Neuronal stem cell (in vitro differentiated cells): ENCODE results near the gene SYT15B.
"Not testable (repeated sequence)": the region's sequence is repeated elsewhere in the genome, so short reads cannot be mapped to it uniquely, and the experiment has no call there.

Experiments
- DNase-seq: peaks from one replicate; pipeline ENCODE4 v3.0.0-alpha.2; 2013; ENCODE audit warnings: low spot score
- H2AFZ ChIP-seq: one replicate; pipeline ENCODE4 v1.6.1; 2013; ENCODE audit warnings: mild to moderate bottlenecking, low read length, inconsistent platforms
- H2AK5ac ChIP-seq: 2 replicates; pipeline ENCODE4 v1.6.1; 2013; ENCODE audit warnings: low read depth, mild to moderate bottlenecking, inconsistent platforms, low read length, moderate library complexity, mixed read lengths
- H2BK120ac ChIP-seq: 2 replicates; pipeline ENCODE4 v1.6.1; 2013; ENCODE audit warnings: low read depth, mild to moderate bottlenecking, inconsistent platforms, low read length, moderate library complexity, mixed read lengths
- H2BK12ac ChIP-seq: one replicate; pipeline ENCODE4 v1.6.1; 2013; ENCODE audit warnings: low read length, inconsistent platforms
- H2BK15ac ChIP-seq: 2 replicates; pipeline ENCODE4 v1.6.1; 2013; ENCODE audit warnings: mild to moderate bottlenecking, low read length, inconsistent platforms, mixed read lengths
- H2BK5ac ChIP-seq: one replicate; pipeline ENCODE4 v1.6.1; 2013; ENCODE audit warnings: inconsistent platforms, mild to moderate bottlenecking, low read length, moderate library complexity
- H3K14ac ChIP-seq: one replicate; pipeline ENCODE4 v1.6.1; 2013; ENCODE audit warnings: low read length, inconsistent platforms
- H3K18ac ChIP-seq: 2 replicates; pipeline ENCODE4 v1.6.1; 2013; ENCODE audit warnings: low read length, inconsistent platforms
- H3K23ac ChIP-seq: 2 replicates; pipeline ENCODE4 v1.6.1; 2013; ENCODE audit warnings: low read depth, mild to moderate bottlenecking, mixed read lengths, low read length, inconsistent platforms; ENCODE audit not compliant: poor library complexity
- H3K27ac ChIP-seq: replicated peaks from 3 replicates; pipeline ENCODE4 v1.5.1; 2013; ENCODE audit warnings: low read length, inconsistent platforms
- H3K27me3 ChIP-seq, 3 experiments: 2 replicates each; pipeline ENCODE4 v1.6.1; 2013; ENCODE audit warnings: low read length in 3 of 3, mild to moderate bottlenecking in 2 of 3, inconsistent platforms in 1 of 3, low read depth in 1 of 3, mixed read lengths in 1 of 3, moderate library complexity in 1 of 3; ENCODE audit not compliant: control insufficient read depth in 3 of 3, insufficient read depth in 3 of 3
- H3K36me3 ChIP-seq, 2 donors: replicated peaks in 1 of 2; 2 replicates each; pipeline ENCODE4 v1.6.1; 2013; ENCODE audit warnings: low read length in 2 of 2; ENCODE audit not compliant: control insufficient read depth in 2 of 2, insufficient read depth in 2 of 2
- H3K4ac ChIP-seq: 2 replicates; pipeline ENCODE4 v1.6.1; 2013; ENCODE audit warnings: inconsistent platforms, mild to moderate bottlenecking, low read length, moderate library complexity
- H3K4me1 ChIP-seq, 2 donors: 1 replicate in 1 of 2; 2 replicates in 1 of 2; pipeline ENCODE4 v1.6.1; 2013; ENCODE audit warnings: low read length in 2 of 2, low read depth in 1 of 2; ENCODE audit not compliant: control insufficient read depth in 2 of 2, insufficient read depth in 1 of 2
- H3K4me2 ChIP-seq: one replicate; pipeline ENCODE4 v1.6.1; 2013; ENCODE audit warnings: mild to moderate bottlenecking, low read length, inconsistent platforms; ENCODE audit not compliant: insufficient read depth, poor library complexity, severe bottlenecking
- H3K4me3 ChIP-seq, 2 donors: 2 replicates each; pipeline ENCODE4 v1.5.1; 2013; ENCODE audit warnings: low read length in 2 of 2, mild to moderate bottlenecking in 2 of 2, inconsistent platforms in 1 of 2, moderate library complexity in 1 of 2
- H3K79me1 ChIP-seq: one replicate; pipeline ENCODE4 v1.6.1; 2013; ENCODE audit warnings: low read depth, mild to moderate bottlenecking, inconsistent platforms, low read length, moderate library complexity
- H3K9ac ChIP-seq: one replicate; pipeline ENCODE4 v1.6.1; 2013; ENCODE audit warnings: mild to moderate bottlenecking, low read depth, low read length, inconsistent platforms; ENCODE audit not compliant: poor library complexity
- H3K9me3 ChIP-seq, 2 donors: replicated peaks in 1 of 2; 2 replicates each; pipeline versions ENCODE3 to v1.6.1; 2013; ENCODE audit warnings: low read length in 2 of 2, mild to moderate bottlenecking in 2 of 2, inconsistent platforms in 1 of 2, low read depth in 1 of 2, mixed read lengths in 1 of 2, moderate library complexity in 1 of 2; ENCODE audit not compliant: control insufficient read depth in 2 of 2, insufficient read depth in 1 of 2
- H4K8ac ChIP-seq: one replicate; pipeline ENCODE4 v1.6.1; 2013; ENCODE audit warnings: low read depth, mild to moderate bottlenecking, inconsistent platforms, low read length, moderate library complexity
- H4K91ac ChIP-seq: one replicate; pipeline ENCODE4 v1.6.1; 2013; ENCODE audit warnings: low read length, low read depth, mild to moderate bottlenecking, inconsistent platforms; ENCODE audit not compliant: poor library complexity
- WGBS, 2 donors: extraction: QIAGEN DNeasy Blood & Tissue Kit; methylation state at CpG; one replicate each; pipeline ENCODE4 v1.1.7; 2013; ENCODE audit warnings: missing lambda C conversion rate in 2 of 2, mixed read lengths in 1 of 2; ENCODE audit not compliant: insufficient read length in 2 of 2, insufficient replicate concordance in 1 of 2; ENCODE audit errors: extremely low coverage in 2 of 2; 5-methylcytosine and 5-hydroxymethylcytosine counted together

Gene SYT15B

DNA sequence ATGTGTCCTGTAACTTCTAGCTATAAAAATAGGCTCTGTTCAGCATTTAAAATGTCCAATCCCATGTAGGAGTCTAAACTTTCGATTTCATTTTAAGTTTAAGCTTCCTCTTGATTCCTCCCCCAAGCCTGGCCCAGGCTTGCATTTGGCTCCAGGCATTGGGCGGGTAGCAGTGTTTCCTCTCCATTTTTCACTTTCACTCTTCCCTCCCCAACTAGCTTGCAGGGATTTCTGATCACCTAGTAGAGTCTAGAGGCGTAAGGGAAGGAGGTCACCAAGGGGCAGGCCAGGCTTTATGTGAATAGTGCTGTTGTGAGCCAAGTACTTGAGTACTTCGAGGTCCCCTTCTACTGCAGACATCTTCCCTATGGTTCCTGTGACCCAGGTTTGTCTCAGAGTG lies 18.5 kb downstream of the SYT15B start:
- not testable (repeated sequence) for H3K9me3 ChIP-seq, H3K79me1 ChIP-seq, H2AK5ac ChIP-seq, H3K23ac ChIP-seq, H2BK12ac ChIP-seq, H2AFZ ChIP-seq, H3K9ac ChIP-seq, DNase-seq, H2BK15ac ChIP-seq, H3K4me1 ChIP-seq, H3K14ac ChIP-seq, H3K4me3 ChIP-seq, H3K4me2 ChIP-seq, H3K4ac ChIP-seq, H3K18ac ChIP-seq, H3K27me3 ChIP-seq, H4K8ac ChIP-seq, H3K36me3 ChIP-seq, H4K91ac ChIP-seq, H2BK5ac ChIP-seq, H3K27ac ChIP-seq, H2BK120ac ChIP-seq
- WGBS, 2 donors = no CpG with 5 or more reads among the region's 4 CpGs

DNA sequence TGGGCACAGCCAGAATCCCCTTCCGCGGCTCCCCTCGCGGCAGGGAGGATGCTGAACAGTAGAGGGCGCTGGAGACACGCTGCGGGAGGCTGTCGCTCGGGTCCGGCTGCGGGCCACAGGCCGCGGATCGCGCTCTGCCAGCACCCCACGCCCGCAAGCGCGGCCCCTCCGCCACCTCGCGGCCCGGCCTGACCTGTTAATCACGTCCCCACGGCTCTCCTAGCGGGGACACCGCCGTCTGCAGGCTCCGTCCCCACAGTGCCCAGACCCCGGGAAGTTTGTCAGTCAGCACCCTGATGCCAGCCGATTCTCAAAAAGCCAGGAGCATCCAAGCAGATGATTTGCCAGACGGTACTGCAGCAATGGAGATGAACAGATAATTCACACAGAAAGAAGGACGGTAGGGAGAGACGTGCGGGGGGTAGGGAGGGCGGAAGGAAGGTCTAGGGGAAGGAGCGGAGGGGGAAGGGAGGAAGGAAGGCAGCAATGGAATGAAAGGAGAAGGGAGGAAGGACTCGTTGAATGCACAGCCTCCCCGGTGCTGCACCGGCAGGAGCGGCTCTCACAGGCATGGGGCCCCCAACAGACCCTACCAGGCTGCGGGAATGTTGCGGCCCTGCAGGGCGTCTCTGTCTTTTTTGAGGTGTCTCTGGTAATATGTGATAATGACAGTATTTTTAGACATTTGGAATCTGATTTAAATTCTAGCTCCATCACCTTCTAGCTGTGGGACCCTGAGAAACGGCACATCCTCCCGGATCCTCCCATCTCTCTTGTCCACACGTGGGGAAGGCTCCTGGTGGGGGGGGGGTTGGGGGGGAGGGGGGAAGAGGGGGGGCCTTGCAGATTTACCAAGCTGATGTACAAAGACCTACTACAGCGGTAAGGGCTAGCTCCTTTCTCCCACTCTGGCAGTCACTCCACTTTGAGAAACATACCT lies 19.5 kb downstream of the SYT15B start:
- peak overlapping the region; percentile 38 to 75 for H3K4me3 ChIP-seq
- not testable (repeated sequence) for H3K23ac ChIP-seq, H2BK12ac ChIP-seq, H3K27ac ChIP-seq, H3K9ac ChIP-seq, H2BK15ac ChIP-seq, H2BK120ac ChIP-seq, H3K14ac ChIP-seq, H3K27me3 ChIP-seq, H3K79me1 ChIP-seq, H2AK5ac ChIP-seq, DNase-seq, H3K4me1 ChIP-seq, H3K36me3 ChIP-seq, H4K91ac ChIP-seq, H3K9me3 ChIP-seq, H3K18ac ChIP-seq, H4K8ac ChIP-seq, H2BK5ac ChIP-seq, H3K4ac ChIP-seq
- H2AFZ ChIP-seq = peak overlapping the region; percentile 82
- H3K4me2 ChIP-seq = peak overlapping the region; percentile 25
- no CpG with 5 or more reads among the region's 48 CpGs for WGBS, 2 donors

DNA sequence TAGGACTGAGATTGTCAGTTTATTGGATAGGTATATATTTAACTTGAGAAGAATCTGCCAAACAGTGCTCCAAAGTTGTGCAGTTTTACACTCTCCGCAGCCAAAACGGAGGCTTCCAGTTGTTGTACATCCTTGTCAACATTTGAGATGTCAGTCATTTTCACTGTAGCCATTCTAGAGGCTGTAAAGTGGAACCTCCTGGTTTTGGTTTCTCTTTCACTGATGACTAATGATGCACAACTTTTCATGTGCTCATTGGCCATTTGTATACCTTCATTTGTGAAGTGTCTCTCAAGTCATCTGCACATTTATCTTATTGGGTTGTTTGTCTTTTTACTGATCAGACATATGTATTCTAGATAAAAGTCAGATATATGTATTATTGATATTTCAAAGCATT lies 22.5 kb downstream of the SYT15B start:
- H3K18ac ChIP-seq, H2BK5ac ChIP-seq, H3K79me1 ChIP-seq, H3K14ac ChIP-seq, H2BK12ac ChIP-seq, H2AK5ac ChIP-seq, H4K8ac ChIP-seq, H2BK15ac ChIP-seq, H3K4ac ChIP-seq, H3K9me3 ChIP-seq, H2AFZ ChIP-seq, H3K4me2 ChIP-seq, H3K36me3 ChIP-seq, H3K27ac ChIP-seq, H3K23ac ChIP-seq, H3K9ac ChIP-seq, H3K4me1 ChIP-seq, DNase-seq, H4K91ac ChIP-seq, H3K4me3 ChIP-seq, H2BK120ac ChIP-seq, H3K27me3 ChIP-seq: not testable (repeated sequence)
- WGBS, 2 donors = no CpG with 5 or more reads among the region's 2 CpGs

DNA sequence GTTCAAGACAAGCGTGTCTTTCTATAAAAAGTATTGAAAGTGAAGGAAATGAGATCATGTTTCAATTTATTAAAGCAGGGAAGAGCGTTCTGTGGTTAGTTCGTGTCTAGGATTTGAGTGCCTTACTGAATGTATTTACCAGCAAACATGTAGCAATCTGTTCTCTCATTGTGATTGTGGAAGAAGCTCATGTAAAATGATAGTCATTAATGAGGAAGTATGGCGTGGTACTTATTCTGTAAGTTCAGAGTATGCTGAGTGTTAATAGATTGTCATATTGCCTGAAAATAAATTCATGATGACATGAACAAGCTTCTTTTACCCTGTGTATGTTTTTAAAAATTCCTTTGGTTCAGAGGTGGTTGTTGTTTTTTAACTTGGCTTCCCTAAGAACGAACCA lies 32.5 kb downstream of the SYT15B start:
- H3K23ac ChIP-seq, H2BK12ac ChIP-seq, H4K8ac ChIP-seq, H3K27me3 ChIP-seq, H2BK15ac ChIP-seq, H3K9ac ChIP-seq, H2AFZ ChIP-seq, H3K4me3 ChIP-seq, H3K79me1 ChIP-seq, H3K9me3 ChIP-seq, H3K36me3 ChIP-seq, H3K4me1 ChIP-seq, H3K18ac ChIP-seq, H4K91ac ChIP-seq, H3K27ac ChIP-seq, DNase-seq, H3K4ac ChIP-seq, H3K4me2 ChIP-seq, H3K14ac ChIP-seq, H2AK5ac ChIP-seq, H2BK120ac ChIP-seq, H2BK5ac ChIP-seq: not testable (repeated sequence)
- no CpG with 5 or more reads among the region's 5 CpGs for WGBS, 2 donors
